Head of caudate nucleus (tissue), 42 donors: ENCODE results near the gene RDH11.
"Not testable (repeated sequence)": the region's sequence is repeated elsewhere in the genome, so short reads cannot be mapped to it uniquely, and the experiment has no call there.

Experiments
- DNase-seq, 42 donors: peaks; one replicate each; pipeline versions ENCODE4 v3.0.0 to v3.0.0-alpha.2; 2020 to 2021; ENCODE audit warnings: mixed read lengths in 7 of 42
- intact Hi-C: fragments of 100-400 bp; cut with DNase I; formaldehyde crosslinking; loops from one replicate; pipeline ENCODE4 v1.15.0; 2022

RDH11 gene

GRCh38 chr14:67695394-67695949, at the start of gene RDH11:
Gene RDH11 (minus strand): TSS chr14:67695764. CDS start chr14:67695703, 61 bp downstream.
- intact Hi-C loops, result no loop called here

GRCh38 chr14:67744046-67744445, 48.5 kb upstream of the RDH11 start:
- DNase-seq, result no peak
- intact Hi-C loops, result no loop called here

More at GRCh38 chr14:67695394-67695949, at the start of gene RDH11:
- DNase-seq, result peak; percentile 81 to 97 (median 92)

- intact Hi-C loops, result no loop called here
- peak; percentile 20 to 88 (median 60) for DNase-seq
These were observed 43.4 kb upstream of the RDH11 start for GRCh38 chr14:67738740-67739504.

- intact Hi-C loops, result no loop called here
- DNase-seq, result no peak
These were observed 41.2 kb upstream of the RDH11 start for GRCh38 chr14:67736771-67737170.

GRCh38 chr14:67735336-67736147, 40.0 kb upstream of the RDH11 start:
- no peak for DNase-seq
- intact Hi-C loops, result no loop called here

- intact Hi-C loops, result no loop called here
These were observed 39.1 kb upstream of the RDH11 start for GRCh38 chr14:67734675-67735074.

GRCh38 chr14:67733616-67734015, 38.1 kb upstream of the RDH11 start:
- DNase-seq, result no peak
- intact Hi-C loops, result no loop called here

More at GRCh38 chr14:67734675-67735074, 39.1 kb upstream of the RDH11 start:
- DNase-seq, result no peak

- intact Hi-C loops, result no loop called here
- DNase-seq, result peak in 1 of 42 donors; percentile 37
These were observed 33.7 kb upstream of the RDH11 start for GRCh38 chr14:67729072-67729885.

GRCh38 chr14:67728258-67728657, 32.7 kb upstream of the RDH11 start:
- intact Hi-C loops, result no loop called here
- DNase-seq, result no peak

GRCh38 chr14:67727361-67727760, 31.8 kb upstream of the RDH11 start:
- no peak for DNase-seq
- intact Hi-C loops, result no loop called here

GRCh38 chr14:67725171-67725570, 29.6 kb upstream of the RDH11 start:
- intact Hi-C loops, result no loop called here

GRCh38 chr14:67722293-67722692, 26.7 kb upstream of the RDH11 start:
- intact Hi-C loops, result no loop called here
- DNase-seq, result peak; percentile 34 to 86 (median 64)

More at GRCh38 chr14:67725171-67725570, 29.6 kb upstream of the RDH11 start:
- no peak for DNase-seq

GRCh38 chr14:67721875-67722274, 26.3 kb upstream of the RDH11 start:
- intact Hi-C loops, result no loop called here

GRCh38 chr14:67719866-67720265, 24.3 kb upstream of the RDH11 start:
- no peak for DNase-seq
- intact Hi-C loops, result no loop called here

More at GRCh38 chr14:67721875-67722274, 26.3 kb upstream of the RDH11 start:
- DNase-seq, result no peak

- DNase-seq, intact Hi-C loops: not testable (repeated sequence)
These were observed 23.8 kb upstream of the RDH11 start for GRCh38 chr14:67719385-67719784.

GRCh38 chr14:67718265-67718664, 22.7 kb upstream of the RDH11 start:
- intact Hi-C loops, result no loop called here
- no peak for DNase-seq

GRCh38 chr14:67717048-67717447, 21.5 kb upstream of the RDH11 start:
- no peak for DNase-seq
- intact Hi-C loops, result no loop called here

GRCh38 chr14:67710209-67710608, 14.6 kb upstream of the RDH11 start:
- no peak for DNase-seq
- intact Hi-C loops, result no loop called here

- intact Hi-C loops, result not testable (repeated sequence)
- peak in 1 of 42 donors; percentile 0 for DNase-seq
These were observed 14.2 kb upstream of the RDH11 start for GRCh38 chr14:67709796-67710195.
